Globus pallidus (tissue), 1 donor: Measurements from ENCODE around the gene MAML3.

ENCODE experiments used
- DNase-seq: peaks from one replicate; pipeline ENCODE4 v3.0.0-alpha.2; 2015; ENCODE audit warnings: low spot score

Gene MAML3

DNA sequence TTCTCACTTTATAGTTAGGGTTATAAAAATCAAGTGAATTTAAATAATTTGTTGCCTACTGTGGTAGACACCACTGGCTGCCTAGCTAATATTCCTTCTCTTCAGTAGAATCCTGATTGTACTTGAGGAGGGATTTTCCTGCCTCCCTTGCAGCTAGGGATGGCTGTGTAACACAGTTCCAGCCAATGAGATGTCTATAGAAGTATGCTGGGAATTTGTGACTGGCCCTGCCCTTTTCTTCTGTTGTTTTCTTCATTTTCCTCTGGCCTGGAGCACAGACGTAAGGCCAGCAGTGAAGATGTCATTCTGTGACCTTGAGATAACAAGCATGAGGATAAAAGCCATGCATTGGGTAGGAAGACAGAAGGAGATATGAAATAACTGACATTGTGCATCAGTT lies 343.3 kb downstream of the MAML3 start:
- DNase-seq, result no peak

DNA sequence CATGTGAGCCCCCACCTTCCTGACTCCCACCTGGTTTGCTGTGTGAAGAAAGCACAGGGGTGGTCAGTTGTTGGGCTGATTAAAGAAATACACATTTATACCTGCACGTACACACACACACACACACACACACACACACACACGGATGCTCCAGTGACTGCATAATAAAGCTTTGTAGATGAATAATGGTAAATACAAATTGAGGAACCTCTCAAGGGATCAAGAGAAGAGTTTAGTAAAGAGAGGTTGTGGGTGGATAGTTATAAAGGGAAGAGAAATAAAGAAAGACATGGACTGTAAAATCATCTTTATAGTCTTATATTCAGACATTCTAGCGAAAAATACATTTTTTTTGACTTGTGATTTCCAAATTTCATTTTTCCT lies 344.2 kb downstream of the MAML3 start:
- no peak for DNase-seq

DNA sequence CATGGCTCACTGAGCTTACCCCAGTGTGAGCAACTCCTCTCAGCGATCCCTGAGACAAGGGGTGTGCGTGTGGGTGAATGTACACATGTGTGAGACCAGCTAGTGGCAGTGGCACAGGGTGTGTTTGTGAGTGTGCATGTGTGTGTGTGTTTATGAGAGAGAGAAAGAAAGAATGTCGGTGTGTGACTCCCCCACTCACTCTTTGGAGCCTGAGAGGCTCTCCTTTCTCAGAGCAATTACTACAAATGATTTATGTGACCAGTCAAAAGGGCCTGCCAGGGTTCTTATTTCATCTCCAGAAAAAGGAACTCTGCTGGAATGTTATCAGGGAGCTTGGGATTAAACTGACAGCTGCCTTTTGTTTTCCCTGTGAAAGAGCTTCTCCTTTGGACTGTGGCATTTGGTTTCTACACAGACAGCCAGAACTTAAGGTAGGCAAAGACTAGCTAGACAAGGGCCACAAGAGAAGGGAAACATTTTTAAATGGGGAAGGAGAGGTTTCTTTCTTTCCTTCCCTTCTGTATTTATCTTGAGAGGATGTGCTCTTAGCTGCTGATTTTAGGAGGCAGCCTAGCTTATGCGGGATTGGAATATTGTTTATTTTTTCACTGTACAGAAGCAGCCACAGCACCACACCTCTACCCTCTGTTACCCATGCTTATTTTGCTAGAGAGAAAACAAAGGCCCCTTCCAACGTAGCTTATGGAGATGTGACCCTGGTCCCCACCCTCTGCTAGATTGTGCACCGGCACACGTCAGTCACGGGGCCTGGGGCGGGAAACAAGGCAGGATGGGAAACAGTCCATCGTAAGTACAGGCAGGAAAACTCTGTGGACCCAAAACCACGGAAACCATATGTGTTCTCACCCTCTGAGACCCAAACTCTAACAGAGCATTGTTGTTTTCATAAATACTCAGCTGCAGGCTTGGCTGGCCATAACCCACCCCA lies 344.9 kb downstream of the MAML3 start:
- no peak for DNase-seq

DNA sequence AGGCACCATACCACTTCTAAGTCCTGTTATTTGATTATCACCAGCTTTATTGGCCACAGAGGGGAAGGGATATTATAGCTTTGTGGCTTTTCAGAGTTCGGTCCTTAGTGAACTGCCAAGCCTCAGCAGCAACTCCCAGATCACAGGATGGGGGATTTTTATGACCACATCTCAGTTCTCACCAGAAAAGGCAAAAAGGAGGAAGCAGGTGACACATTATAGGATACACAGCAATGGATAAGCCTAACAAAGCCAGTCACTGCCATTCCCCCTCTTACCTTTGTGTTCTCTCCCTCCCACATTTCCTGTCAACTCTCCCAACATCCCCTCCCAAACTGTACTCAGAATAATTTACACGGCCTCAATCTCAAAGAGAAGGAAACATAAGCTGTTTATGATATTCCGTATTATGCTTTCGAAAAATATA lies 345.6 kb downstream of the MAML3 start:
- DNase-seq, result no peak

DNA sequence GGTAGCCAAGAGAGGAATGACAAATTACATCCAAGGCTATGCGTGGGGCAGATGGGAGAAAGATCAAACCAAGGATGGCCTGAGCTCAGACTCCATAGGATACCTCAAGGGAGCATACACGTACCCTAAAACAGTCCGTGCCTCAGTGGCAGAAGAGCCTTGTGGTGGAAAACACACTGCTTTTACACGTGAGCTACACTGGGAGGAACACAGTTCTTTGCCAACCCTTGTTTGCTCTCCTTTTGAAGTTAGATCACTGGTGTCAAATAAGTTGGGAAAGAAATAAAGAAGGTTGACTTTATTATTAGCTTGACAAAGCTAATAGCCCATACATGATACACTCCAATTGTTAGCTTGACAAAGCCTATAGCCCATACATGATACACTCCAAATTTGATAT lies 346.5 kb downstream of the MAML3 start:
- DNase-seq, result no peak

DNA sequence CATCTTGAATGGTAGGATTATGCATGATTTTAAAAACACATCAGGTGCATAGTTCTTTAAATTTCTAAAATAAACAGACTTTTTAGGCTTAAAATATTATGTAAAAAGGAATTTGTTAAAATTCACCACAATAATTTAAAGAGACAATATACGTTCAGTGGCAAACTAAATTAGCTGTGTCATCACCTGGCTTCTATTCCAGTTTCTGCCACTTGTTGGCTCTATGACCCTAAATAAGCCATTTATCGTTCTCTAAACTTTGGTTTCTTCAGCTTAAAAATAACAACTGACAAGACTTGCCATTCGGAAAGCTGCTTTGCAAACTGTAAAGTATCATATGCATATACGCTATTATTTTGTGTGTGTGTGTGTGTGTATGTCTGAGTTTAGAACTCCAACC lies 347.1 kb downstream of the MAML3 start:
- no peak for DNase-seq

DNA sequence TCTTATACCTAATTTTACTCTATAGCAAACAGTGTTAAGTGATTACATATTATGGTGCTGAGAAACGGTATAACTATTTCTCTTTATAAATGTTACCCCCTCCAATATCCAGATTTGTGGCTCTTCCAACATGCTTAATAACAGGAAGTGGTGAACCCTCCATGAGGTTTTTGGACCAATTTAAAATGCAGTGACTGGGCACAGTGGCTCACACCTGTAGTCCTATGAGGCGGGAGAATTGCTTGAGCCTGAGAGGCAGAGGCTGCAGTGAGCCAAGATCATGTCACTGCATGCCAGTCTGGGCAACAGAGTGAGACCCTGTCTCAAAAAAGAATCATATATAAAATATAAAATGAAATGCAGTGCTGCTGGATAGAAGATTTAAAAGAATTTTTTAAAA lies 351.1 kb downstream of the MAML3 start:
- no peak for DNase-seq

DNA sequence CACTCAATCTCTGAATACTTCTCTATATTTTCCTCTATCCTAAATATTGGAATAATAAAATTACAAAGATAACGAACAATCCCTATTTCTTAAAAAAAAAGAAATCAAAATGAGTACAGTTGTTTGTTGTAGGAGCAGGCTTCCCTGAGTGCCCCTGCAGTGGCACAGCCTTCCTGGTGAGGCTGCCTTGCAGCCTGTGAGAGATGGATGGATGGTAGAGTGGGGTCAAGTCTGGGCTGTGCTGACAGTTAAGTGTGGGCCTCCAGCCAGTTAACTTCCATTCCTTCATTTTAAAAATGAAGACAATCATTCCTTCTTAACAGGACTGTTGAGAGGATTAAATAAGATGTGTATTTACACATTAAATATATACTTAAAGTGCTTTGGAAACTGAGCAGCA lies 351.5 kb downstream of the MAML3 start:
- no peak for DNase-seq

DNA sequence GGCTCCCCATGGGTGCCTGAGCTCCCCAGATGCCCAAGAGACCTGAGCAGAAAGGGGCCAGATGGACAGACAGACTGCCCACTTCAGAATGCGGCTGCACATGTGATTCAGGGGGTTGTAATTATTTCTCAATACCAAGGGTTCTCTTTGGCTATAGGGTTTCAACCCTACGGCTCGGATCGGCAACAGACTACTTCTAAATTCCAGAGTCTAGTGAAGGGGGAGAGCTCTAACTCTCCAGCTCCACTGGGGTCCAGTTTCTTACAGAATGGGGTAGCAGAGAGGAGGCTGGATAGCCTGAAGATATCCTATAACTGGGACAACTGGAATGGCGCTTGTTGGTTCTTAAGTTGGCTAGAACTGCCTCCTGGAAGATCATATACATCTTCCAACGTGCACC lies 352.1 kb downstream of the MAML3 start:
- DNase-seq, result no peak

DNA sequence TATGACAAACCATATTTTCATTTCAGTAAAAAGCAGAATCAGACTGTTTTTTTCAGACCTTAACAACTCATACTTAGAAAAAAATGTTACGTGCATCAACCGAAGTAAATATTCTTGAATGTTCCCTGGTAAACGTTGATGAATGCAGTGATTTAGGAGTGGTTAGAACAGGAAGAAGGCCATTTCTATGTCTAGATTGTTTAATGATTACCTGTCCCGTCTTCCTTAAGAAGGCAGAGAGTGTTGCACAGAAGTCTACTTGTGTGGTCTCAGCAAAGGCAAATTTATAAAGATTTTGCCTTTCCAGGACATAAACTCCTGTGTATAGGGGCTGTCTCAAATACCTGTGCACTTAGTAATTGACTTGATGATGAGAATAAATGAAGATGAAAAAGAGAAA lies 353.9 kb downstream of the MAML3 start:
- DNase-seq, result no peak

DNA sequence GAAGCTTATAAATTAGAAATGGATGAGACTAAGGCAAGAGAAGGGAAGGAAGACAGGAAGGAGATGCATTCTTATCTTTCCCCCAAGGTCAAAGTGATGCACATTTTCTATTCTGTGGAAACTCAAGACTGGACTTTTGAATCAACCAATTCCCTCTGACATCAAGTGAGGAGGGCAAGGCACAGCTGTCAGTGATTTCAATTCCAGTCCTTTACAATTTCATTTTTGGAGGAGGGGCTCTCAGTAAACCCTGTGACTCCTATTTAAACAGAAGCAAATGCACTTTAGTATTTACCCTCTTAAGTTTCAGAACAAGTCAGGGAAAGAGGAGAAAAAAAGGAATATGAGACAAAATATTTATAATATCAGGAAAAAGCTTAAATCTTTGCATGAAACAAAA lies 354.4 kb downstream of the MAML3 start:
- DNase-seq, result no peak

DNA sequence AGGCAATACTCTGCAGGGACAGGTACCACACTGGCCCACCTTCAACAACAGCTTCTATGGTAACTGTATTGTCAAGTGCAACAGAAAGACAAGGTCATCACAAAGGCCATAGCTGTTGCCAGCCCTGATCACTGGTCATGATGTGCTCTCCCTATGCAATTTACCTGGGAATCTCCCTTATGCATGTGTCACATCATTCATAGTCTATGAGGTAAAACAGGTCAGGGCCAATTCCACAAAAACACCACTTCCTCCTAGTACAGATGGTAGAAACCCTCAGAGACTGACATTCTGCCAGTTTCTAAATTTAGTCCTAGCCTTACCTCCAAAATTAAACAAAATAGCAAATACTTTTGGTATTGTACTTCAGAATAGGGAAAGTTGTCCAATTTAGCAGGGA lies 355.5 kb downstream of the MAML3 start:
- no peak for DNase-seq

DNA sequence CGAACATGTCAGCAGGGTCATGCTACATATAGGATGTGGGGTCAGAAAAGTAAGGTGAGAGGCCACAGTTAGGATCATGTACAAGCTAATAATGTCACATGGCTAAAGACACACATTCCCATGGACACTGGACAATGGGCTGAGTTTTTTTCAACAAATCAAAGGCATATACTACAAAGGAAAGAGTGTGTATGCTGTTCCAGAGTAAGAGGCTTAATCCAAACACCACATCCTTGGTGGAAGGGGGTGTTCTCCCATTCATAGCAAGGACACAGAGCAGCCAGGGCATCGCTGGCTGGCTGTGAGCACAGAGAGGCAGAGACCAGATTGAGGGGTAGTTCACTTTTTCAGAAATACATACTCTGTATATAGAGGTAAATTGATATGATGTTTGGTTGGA lies 356.7 kb downstream of the MAML3 start:
- DNase-seq, result no peak

DNA sequence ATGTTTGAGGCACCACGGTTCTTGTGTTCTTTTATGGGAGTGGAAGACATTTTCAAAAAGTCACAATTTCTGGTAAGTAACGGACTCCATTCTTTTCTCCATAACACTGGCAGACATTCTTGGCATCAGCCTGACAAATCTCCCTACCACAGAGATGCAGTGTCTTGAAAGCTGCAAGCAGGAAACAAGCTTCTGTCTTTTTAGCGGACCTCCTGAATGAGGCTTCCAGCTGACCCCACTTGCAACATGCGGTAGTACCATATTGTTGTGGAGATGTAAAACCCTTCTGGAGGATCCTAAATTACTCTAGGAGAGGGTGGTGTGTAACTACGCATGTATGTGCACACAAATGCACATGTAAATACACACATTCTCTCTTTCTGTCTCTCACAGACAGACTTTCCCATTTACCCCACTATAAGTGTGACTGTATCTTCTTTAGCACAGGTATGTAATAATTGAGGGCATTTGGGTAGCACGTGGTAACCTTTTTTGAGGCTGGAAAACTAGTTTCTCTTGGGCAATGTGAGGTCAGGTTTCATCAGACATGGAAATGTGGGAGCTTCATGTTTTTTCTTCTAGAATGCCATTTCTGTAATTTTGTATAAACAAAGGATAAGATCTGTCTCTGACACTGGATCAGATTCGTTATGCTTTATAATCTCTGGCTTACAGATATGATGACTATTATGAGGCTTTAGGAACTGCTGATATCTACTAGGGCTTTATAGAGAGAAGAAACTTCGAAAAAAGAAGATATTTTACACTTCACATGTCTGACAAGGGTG lies 358.3 kb downstream of the MAML3 start:
- no peak for DNase-seq

DNA sequence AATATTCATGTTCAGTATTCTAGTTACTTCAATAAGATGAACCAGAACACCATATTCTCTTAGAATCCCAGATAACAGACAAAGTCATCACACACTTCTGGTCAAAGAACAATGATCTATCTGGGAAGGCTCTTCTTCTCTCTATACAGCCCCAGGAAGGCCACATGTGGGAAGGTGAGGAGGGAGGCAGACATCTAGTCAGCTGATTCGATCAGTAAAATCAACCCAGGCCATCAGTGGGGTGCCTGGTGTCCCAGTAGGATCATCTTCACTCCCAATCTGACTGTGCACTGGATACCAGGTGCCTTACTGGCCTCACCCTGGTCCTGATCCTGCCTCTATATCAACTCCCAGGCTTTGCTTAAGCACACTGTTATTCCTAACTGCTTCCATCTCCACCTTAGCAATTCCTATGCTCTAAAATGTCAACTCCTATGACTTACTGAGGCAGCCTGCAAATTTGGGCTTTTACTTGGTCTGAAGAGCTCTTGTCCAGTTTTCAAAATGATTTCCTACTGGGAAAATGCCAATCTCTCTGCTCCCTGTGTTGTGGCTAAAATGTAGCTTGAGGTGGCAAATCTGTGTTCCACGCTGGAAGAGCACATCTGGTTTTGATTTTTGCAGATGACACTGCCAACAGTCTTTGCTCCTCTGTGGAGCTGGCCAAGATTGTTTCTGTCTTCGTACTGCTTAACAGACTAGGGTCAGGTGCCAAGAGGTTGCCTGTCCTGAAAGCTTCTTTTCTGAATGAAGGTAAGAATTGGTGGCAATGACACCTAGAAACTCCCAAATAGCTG lies 359.6 kb downstream of the MAML3 start:
- DNase-seq, result no peak

DNA sequence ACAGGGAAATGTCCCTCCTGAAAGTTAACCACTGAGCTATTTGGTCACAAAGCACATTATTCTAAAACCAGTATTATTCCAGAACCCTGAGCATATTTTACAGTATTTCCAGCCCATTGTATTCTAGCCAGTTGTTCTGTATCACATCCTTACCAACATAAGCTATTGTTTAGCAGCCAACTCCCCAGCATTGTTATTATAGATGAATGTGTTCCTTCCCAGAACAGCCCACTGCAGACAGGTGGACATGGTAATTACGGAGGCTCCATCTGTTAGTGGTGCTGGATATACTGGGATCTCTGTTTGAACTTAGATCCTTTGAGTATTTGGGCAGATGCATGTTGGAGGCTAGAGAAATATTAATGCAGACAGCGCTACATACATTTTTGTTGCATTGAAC lies 362.3 kb downstream of the MAML3 start:
- DNase-seq, result no peak

DNA sequence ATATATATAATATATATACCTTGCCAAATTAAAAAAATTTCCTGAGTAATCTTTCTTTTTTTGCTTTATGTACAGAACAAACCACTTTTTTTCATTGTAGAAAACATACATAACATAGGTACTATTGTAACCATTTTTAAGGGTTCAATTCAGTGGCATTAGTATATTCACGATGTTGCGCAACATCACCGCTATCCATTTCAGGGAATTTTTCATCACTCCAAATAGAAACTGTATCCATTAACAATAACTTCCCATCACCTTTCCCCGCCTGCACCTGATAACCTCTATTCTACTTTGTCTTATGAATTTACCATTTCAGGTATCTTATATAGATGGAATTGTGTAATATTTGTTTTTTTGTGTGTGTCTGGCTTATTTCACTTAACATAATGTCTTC lies 363.7 kb downstream of the MAML3 start:
- no peak for DNase-seq

DNA sequence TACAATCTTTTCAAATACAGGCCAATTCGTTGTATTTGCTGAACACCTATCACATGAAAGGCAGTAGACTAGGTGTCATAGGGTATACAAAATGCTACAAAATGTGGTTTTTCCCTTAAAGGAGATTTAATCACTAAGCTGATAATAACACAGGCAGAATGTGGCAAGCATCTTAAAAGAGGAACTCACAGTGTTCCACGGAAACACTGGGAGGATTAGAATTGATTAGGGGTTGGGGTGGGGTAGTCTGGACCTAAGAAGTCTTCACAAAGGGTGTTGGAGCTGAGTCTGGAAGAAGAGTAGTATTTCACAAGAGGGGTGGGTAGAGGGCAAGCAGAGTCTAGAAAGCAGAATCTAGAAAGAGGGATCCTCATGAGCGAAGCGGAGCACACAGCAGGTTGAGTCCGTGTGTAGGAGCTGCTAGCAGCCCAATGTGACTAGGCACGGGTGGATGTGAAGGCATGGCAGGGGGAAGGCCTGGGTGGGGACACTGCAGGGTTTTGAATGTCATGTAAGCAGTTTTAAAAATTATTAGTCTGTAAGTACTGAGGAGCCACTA lies 364.8 kb downstream of the MAML3 start:
- DNase-seq, result no peak

DNA sequence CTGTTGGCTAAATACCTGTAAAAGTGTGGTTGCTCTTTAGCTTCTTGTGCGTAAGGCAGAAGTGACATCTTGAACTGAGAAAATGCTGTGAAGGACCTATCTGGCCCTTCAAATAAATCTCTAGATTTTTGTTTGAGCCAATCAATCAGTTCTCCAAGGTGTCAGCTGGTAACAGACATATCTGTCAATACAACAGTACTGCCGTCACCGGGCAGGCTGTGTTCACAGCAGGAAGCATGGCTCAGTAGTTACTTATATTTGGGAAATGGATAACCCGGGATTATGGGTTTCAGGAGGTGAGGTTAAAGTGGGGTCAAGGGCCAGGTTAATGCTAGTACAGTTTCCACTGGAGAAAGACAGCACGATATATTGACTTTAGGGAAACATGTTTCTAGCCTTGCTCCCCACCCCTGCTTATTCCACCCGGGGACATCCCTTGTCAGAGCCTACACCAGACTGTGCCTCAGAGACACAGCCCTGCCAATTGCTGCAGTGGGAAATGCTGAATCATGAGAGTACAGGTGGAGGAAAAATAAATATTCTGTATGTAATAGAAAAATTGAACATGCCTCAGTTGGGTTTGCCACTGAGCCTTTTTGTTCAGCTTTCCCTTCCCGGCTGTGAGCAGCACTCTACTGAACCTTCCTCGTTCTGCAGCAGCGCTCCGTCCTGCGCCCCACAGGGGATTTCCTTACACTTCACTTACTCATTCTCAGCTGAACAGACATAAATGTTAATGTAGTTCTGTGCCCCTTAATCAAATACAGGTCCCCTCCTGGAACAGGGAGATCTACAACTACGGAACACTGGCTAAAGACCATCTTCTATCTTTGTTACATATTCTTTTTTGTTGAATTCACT lies 367.3 kb downstream of the MAML3 start:
- no peak for DNase-seq

DNA sequence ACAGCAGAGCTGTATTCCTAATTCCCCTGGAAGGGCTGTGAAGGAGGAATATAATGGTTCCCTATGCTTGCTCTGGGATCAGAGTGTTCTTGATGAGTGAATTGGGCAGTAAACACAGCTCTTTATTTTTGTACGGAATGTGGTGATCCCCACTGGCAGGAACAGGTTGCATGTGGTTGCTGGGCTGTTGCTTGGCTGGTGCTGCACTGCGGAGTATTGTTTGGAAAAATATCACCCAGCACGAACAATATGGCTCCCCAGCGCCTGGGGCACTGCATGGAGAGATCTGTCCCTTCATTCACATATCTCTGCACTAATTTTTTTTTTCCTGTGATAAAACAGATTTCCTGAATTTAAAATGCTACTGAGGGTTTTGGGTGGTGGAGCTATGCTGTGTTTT lies 368.6 kb downstream of the MAML3 start:
- no peak for DNase-seq
